NCI-H1092 (cell line): ENCODE measurements around the gene MFSD8.
"Not testable (repeated sequence)": the region's sequence is repeated elsewhere in the genome, so short reads cannot be mapped to it uniquely, and the experiment has no call there.

Experiments used
- DNase-seq: peaks from one replicate; lab custom pipeline; 2025; lab: John Stamatoyannopoulos, UW

MFSD8 gene

GRCh38 chr4:127936974-127937373 lies 28.0 kb downstream of the MFSD8 start:
- DNase-seq, result no peak

- DNase-seq, result not testable (repeated sequence)
These were observed 33.1 kb downstream of the MFSD8 start for GRCh38 chr4:127931836-127932235.

- DNase-seq, result no peak
These were observed 34.8 kb downstream of the MFSD8 start for GRCh38 chr4:127930175-127930574.

- not testable (repeated sequence) for DNase-seq
These were observed 39.3 kb downstream of the MFSD8 start for GRCh38 chr4:127925720-127926119.

- DNase-seq, result no peak
These were observed 42.7 kb downstream of the MFSD8 start for GRCh38 chr4:127922226-127922625.

GRCh38 chr4:127920521-127920920 lies 44.5 kb downstream of the MFSD8 start:
- DNase-seq, result no peak

GRCh38 chr4:127917151-127917550 lies 47.8 kb downstream of the MFSD8 start:
- no peak for DNase-seq

- no peak for DNase-seq
These were observed 48.5 kb downstream of the MFSD8 start for GRCh38 chr4:127916512-127916911.

- no peak for DNase-seq
These were observed 59.9 kb downstream of the MFSD8 start for GRCh38 chr4:127905029-127905428.

- not testable (repeated sequence) for DNase-seq
These were observed 65.3 kb downstream of the MFSD8 start for GRCh38 chr4:127899682-127900081.

- no peak for DNase-seq
These were observed 68.4 kb downstream of the MFSD8 start for GRCh38 chr4:127896528-127896927.

GRCh38 chr4:127896069-127896468 lies 68.9 kb downstream of the MFSD8 start:
- no peak for DNase-seq

- no peak for DNase-seq
These were observed 75.1 kb downstream of the MFSD8 start for GRCh38 chr4:127889903-127890302.

- no peak for DNase-seq
These were observed 76.4 kb downstream of the MFSD8 start for GRCh38 chr4:127888559-127888958.

- no peak for DNase-seq
These were observed 83.5 kb downstream of the MFSD8 start for GRCh38 chr4:127881563-127881864.

- DNase-seq, result peak; percentile 96
These were observed 84.0 kb downstream of the MFSD8 start, which contains the start of gene PLK4 for GRCh38 chr4:127880763-127881562. PLK4 (plus strand) TSS chr4:127880893; CDS start chr4:127881135, 242 bp downstream.

GRCh38 chr4:127875791-127876190 lies 89.2 kb downstream of the MFSD8 start:
- no peak for DNase-seq

- no peak for DNase-seq
These were observed 94.3 kb downstream of the MFSD8 start for GRCh38 chr4:127870688-127871087.

- DNase-seq, result no peak
These were observed 94.7 kb downstream of the MFSD8 start for GRCh38 chr4:127870281-127870680.

- no peak for DNase-seq
These were observed 96.8 kb downstream of the MFSD8 start for GRCh38 chr4:127868196-127868595.
